KMS-11 (cell line): ENCODE measurements around the gene GUCA2B.

Experiments used
- H2AFZ ChIP-seq: fragments of 200-600 bp; sonication (generic); 2 replicates; pipeline ENCODE4 v1.6.1; 2016; ENCODE audit warnings: antibody characterized with exemption, mixed run types, low read depth
- H3K27ac ChIP-seq: fragments of 200-600 bp; sonication (generic); 2 replicates; pipeline ENCODE4 v1.6.1; 2016; ENCODE audit warnings: mild to moderate bottlenecking, mixed run types
- H3K27me3 ChIP-seq: fragments of 200-600 bp; sonication (generic); 2 replicates; pipeline ENCODE4 v1.6.1; 2017; ENCODE audit warnings: mild to moderate bottlenecking, low read depth, mixed run types, moderate library complexity; ENCODE audit not compliant: insufficient read depth
- H3K36me3 ChIP-seq: fragments of 200-600 bp; sonication (generic); 2 replicates; pipeline ENCODE4 v1.6.1; 2017; ENCODE audit warnings: mild to moderate bottlenecking, mixed run types; ENCODE audit not compliant: insufficient read depth
- H3K4me1 ChIP-seq: fragments of 200-600 bp; sonication (generic); 2 replicates; pipeline ENCODE4 v1.6.1; 2016; ENCODE audit warnings: mild to moderate bottlenecking, low read depth, mixed run types; ENCODE audit not compliant: poor library complexity, severe bottlenecking
- H3K4me2 ChIP-seq: fragments of 200-600 bp; sonication (generic); 2 replicates; pipeline ENCODE4 v1.7.0; 2016; ENCODE audit warnings: mild to moderate bottlenecking, mixed run types
- H3K4me3 ChIP-seq: fragments of 200-600 bp; sonication (generic); IDR thresholded peaks from 2 replicates; pipeline ENCODE4 v1.6.1; 2017; ENCODE audit warnings: low read depth, low read length, mixed read lengths; ENCODE audit not compliant: insufficient read depth
- H3K79me2 ChIP-seq: fragments of 200-600 bp; sonication (generic); 2 replicates; pipeline ENCODE4 v1.6.1; 2016; ENCODE audit warnings: low read depth, mixed run types; ENCODE audit not compliant: insufficient read depth
- H3K9ac ChIP-seq: fragments of 200-600 bp; sonication (generic); 2 replicates; pipeline ENCODE4 v1.6.1; 2016; ENCODE audit warnings: mild to moderate bottlenecking, mixed run types
- H4K20me1 ChIP-seq: fragments of 200-600 bp; sonication (generic); 2 replicates; pipeline ENCODE4 v1.6.1; 2016; ENCODE audit warnings: mild to moderate bottlenecking, mixed run types; ENCODE audit not compliant: insufficient read depth
- TF ChIP-seq, protein P1 (sequence below): fragments of 200-600 bp; sonication (generic); conservative IDR thresholded peaks from 2 replicates; pipeline ENCODE4 v1.6.1; 2017; ENCODE audit warnings: low read depth, mild to moderate bottlenecking, antibody characterized with exemption, low read length, moderate library complexity, mixed read lengths

GUCA2B gene

DNA sequence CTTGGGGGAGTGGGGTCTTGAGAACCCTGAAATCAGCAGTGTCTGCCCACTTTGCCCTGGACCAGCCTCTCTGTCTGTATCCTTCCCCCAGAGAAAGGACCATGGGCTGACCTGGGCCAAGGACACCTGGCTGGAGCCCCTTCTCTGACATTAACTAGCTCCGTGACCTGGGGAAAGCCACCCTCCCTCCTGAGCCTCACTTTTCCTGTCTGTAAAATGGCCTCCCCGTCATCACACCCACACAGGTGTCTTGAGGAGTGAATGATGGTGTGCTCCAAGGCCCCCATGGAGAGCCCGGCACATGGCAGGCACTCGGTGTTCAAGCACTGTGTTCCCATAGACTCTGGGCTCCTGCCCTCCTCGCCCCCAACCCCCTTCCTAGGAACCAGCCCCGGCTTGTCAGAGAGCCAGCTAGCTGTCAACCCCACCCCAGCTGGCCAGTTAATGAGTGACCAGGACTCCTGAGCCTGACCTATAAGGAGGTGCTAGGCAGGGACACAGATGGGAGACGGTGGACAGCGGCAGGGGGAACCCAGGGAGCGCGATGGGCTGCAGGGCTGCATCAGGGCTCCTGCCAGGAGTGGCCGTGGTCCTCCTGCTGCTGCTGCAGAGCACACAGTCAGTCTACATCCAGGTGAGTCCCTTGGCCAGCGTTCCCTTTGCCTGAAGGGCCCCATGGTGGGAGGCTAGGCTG lies at the start of gene GUCA2B:
Gene GUCA2B (plus strand): TSS at position 504 of the 694 bp plus-strand sequence. CDS start 41 bp downstream, at position 545.
- H3K4me1 ChIP-seq: no peaks in the 10 kb centered on the region
- TF ChIP-seq, protein P1, sequence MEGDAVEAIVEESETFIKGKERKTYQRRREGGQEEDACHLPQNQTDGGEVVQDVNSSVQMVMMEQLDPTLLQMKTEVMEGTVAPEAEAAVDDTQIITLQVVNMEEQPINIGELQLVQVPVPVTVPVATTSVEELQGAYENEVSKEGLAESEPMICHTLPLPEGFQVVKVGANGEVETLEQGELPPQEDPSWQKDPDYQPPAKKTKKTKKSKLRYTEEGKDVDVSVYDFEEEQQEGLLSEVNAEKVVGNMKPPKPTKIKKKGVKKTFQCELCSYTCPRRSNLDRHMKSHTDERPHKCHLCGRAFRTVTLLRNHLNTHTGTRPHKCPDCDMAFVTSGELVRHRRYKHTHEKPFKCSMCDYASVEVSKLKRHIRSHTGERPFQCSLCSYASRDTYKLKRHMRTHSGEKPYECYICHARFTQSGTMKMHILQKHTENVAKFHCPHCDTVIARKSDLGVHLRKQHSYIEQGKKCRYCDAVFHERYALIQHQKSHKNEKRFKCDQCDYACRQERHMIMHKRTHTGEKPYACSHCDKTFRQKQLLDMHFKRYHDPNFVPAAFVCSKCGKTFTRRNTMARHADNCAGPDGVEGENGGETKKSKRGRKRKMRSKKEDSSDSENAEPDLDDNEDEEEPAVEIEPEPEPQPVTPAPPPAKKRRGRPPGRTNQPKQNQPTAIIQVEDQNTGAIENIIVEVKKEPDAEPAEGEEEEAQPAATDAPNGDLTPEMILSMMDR: no peak
- H3K36me3 ChIP-seq: no peaks in the 10 kb centered on the region
- no peak within 1 kb of the TSS for H3K4me3 ChIP-seq
- no peaks in the 10 kb centered on the region for H3K27me3 ChIP-seq
- H3K27ac ChIP-seq: no peak within 1 kb of the TSS
- H3K79me2 ChIP-seq: no peaks in the 10 kb centered on the region
- no peak within 1 kb of the TSS for H3K9ac ChIP-seq
- H4K20me1 ChIP-seq: no peaks in the 10 kb centered on the region
- H2AFZ ChIP-seq: no peak within 1 kb of the TSS
- no peak within 1 kb of the TSS for H3K4me2 ChIP-seq

DNA sequence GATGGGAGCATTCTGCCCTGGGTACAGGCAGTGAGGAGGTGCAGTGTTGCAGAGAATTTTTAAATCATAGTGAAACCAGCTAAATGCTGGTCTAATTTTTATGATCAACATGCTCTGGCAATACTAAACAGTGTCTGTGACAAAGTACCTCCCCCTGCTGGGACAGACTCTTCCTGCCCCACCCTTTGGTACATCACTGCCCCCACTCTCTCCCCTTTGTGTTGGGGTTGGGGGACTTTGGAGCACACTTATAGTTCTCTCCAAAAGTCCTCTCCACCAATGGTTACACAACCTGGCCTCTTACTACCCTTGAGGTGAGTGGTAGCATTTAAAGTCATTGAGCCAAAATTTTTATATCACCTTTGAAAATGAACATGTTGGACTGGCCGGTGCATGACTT lies 48.2 kb upstream of the GUCA2B start:
- Histone ChIP-seq H3K79me2 (no peaks in the 10 kb centered on the region), H3K4me2 (no peak overlapping the region), H3K36me3 (no peaks in the 10 kb centered on the region), H3K9ac (no peak overlapping the region), H3K27ac (no peak overlapping the region), H3K27me3 (no peaks in the 10 kb centered on the region), H2AFZ (no peak overlapping the region), H4K20me1 (no peaks in the 10 kb centered on the region), H3K4me3 (no peak overlapping the region), H3K4me1 (no peaks in the 10 kb centered on the region)
- TF ChIP-seq, protein P1: no peak

DNA sequence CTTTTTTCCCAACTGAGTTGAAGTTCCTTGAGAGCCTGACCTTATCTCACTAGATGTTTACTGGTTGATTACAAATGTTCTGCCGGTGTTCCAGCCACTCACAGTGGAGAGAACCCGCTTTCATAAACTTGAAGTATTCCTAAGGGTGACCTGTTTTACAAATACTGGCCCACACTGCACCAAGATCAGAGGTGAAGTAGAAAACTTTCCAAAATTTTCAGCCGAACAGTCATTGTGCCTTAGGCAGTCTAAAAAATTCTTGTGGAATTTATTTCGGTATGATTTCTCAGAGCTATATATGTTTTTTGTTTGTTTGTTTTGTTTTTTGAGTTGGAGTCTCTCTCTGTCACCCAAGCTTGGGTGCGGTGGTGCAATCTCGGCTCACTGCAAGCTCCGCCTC lies 44.9 kb upstream of the GUCA2B start:
- Histone ChIP-seq H3K27ac (no peak overlapping the region), H3K36me3 (no peaks in the 10 kb centered on the region), H3K9ac (no peak overlapping the region), H3K79me2 (no peaks in the 10 kb centered on the region), H3K4me2 (no peak overlapping the region), H3K4me1 (no peaks in the 10 kb centered on the region), H2AFZ (no peak overlapping the region), H4K20me1 (no peaks in the 10 kb centered on the region), H3K4me3 (no peak overlapping the region), H3K27me3 (no peaks in the 10 kb centered on the region)
- TF ChIP-seq, protein P1: no peak

DNA sequence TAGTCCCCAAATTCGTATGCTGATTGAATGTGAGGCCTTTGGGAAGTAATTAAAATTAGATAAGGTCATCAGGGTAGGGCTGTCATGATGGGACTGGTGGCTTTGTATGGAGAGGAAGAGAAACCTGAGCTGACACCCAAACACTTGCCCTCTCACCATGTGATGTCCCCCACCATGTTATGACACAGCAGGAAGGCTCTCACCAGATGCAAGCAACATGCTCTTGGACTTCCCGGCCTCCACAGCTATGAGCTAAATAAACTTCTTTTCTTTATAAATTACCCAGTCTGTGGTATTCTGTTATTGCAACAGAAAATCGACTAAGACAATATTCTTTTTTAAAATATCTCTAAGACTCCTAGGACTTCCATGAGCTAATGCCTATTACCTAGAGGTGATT lies 43.6 kb upstream of the GUCA2B start:
- H2AFZ ChIP-seq: no peak overlapping the region

More for the DNA sequence above, 43.6 kb upstream of the GUCA2B start:
- Histone ChIP-seq H4K20me1 (no peaks in the 10 kb centered on the region), H3K9ac (no peak overlapping the region), H3K27ac (no peak overlapping the region), H3K27me3 (no peaks in the 10 kb centered on the region), H3K4me3 (no peak overlapping the region), H3K36me3 (no peaks in the 10 kb centered on the region), H3K79me2 (no peaks in the 10 kb centered on the region), H3K4me2 (no peak overlapping the region), H3K4me1 (no peaks in the 10 kb centered on the region)
- TF ChIP-seq, protein P1: no peak
